ENCODE results near the gene LRBA. TPM values are rescaled to one million over a fixed set of nuclear protein-coding genes. Genes with fewer than 3 reads are reported as not detected.
"Not testable (repeated sequence)": the region's sequence is repeated elsewhere in the genome, so short reads cannot be mapped to it uniquely, and the experiment has no call there.

Gene LRBA
- polyA plus RNA-seq, 3 donors from 2014 or later = 18.1 to 25.3 (median 19.6) TPM

DNA sequence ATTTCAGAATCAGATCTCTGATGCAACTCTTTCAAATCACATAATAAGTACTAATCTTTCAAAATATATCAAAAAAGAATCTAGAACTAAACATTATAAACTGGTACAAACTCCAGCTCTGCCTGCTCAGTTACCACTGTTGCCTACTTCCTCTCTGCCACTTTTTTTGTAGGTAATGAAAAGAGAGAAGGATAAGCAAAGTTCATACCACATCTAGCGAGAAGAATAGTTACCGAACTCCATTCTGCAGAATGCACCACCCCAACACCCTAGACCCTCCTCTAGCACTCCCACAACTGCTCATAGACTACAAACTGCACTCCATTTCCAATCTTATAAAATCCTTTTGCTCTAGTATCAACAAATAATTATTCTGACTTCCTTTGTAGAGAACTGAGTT is 19.7 kb upstream of the LRBA start:
- Mint-ChIP-seq H3K27me3 (ENCODE audit: low read depth in 3 of 3) (peaks cover 1 to 11% (median 9%) of the 10 kb centered on the region in 3 donors), H3K27ac (no peak overlapping the region), H3K9me3 (no peaks in the 10 kb centered on the region), H3K4me1 (peaks cover 6 to 9% of the 10 kb centered on the region in 2 donors), H3K36me3 (peaks cover 0 to 3% (median 0%) of the 10 kb centered on the region in 3 donors), H3K4me3 (no peak overlapping the region)
- no peak for DNase-seq

DNA sequence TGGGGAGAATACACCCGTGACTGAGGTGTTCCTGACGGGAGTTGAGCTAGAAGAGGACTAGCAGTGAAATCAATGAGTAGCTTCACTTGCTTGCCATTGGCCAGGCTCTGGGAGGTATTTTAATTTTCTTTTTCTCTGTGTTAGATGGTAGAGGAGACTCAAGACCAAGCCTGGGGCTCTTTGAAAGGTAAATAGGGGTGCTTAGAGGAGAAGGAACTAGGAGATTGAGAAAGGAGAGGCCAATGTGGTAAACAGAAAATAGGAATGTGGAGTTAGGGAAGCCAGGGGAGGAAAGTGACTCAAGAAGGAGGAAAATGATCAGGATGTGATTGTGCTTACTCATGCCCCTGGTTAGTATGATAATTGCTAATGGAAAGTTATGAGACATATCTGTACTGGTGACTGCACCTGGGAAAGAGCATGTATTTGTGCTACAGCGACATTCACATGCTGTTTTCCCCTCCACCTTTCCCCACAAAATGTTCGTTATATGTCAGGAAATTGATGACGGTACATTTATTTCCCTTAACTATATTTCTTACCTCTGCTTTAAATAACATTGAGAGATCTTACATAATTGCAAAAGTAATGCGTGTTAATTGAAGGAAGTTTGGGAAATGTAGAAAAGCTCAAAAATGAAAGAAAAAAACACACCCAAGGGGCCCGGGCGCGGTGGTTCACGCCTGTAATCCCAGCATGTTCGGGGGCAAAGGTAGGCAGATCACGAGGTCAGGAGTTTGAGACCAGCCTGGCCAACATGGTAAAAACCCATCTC is 16.9 kb upstream of the LRBA start:
- Mint-ChIP-seq H3K27me3 (ENCODE audit: low read depth in 3 of 3) (peaks cover 1 to 11% (median 8%) of the 10 kb centered on the region in 3 donors), H3K9me3 (no peaks in the 10 kb centered on the region), H3K36me3 (peaks cover 0 to 3% (median 0%) of the 10 kb centered on the region in 3 donors), H3K4me3 (peak overlapping the region in 4 of 5 donors; percentile 5 to 53 (median 32)), H3K27ac (no peak overlapping the region), H3K4me1 (peaks cover 6 to 9% of the 10 kb centered on the region in 2 donors)
- no peak for DNase-seq

DNA sequence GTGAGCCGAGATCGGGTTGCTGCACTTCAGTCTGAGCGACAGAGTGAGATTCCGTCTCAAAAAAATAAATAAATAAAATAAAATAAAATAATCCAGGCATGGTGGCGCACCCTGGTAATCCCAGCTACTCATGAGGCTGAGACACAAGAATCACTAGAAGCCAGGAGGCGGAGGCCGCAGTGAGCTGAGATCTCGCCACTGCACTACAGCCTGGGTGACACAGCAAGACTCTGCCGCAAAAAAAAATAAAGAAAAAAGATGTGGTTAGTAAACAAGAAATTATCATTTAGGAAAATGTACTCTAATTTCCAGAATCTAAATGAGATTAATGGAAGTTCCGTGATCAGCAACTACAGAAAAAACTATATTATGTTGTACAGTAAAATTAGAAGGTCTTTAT is 14.5 kb upstream of the LRBA start:
- no peak for DNase-seq
- peaks cover 1 to 15% (median 8%) of the 10 kb centered on the region in 3 donors for H3K27me3 Mint-ChIP-seq (ENCODE audit: low read depth in 3 of 3)

DNA sequence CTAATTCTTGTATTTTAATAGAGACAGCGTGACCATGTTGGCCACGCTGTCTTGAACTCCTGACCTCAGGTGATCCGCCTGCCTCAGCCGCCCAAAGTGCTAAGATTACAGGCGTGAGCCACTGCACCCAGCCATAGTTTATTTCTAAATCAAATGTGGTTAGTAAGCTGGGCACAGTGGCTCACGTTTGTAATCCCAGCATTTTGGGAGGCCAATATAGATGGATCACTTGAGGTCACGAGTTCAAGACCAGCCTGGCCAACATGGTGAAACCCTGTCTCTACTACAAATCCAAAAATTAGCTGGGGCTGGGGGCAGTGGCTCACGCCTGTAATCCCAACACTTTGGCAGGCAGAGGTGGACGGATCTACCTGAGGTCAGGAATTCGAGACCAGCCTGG is 13.9 kb upstream of the LRBA start:
- H3K4me1 Mint-ChIP-seq, DNase-seq, H3K36me3 Mint-ChIP-seq, H3K4me3 Mint-ChIP-seq, H3K27ac Mint-ChIP-seq, H3K9me3 Mint-ChIP-seq: not testable (repeated sequence)
- H3K27me3 Mint-ChIP-seq (ENCODE audit: low read depth in 3 of 3) = peaks cover 0 to 15% (median 8%) of the 10 kb centered on the region in 3 donors

More for the DNA sequence above, 14.5 kb upstream of the LRBA start:
- Mint-ChIP-seq H3K36me3 (peaks cover 0 to 3% (median 0%) of the 10 kb centered on the region in 3 donors), H3K4me3 (no peak overlapping the region), H3K9me3 (no peaks in the 10 kb centered on the region), H3K4me1 (peaks cover 6 to 9% of the 10 kb centered on the region in 2 donors), H3K27ac (no peak overlapping the region)

DNA sequence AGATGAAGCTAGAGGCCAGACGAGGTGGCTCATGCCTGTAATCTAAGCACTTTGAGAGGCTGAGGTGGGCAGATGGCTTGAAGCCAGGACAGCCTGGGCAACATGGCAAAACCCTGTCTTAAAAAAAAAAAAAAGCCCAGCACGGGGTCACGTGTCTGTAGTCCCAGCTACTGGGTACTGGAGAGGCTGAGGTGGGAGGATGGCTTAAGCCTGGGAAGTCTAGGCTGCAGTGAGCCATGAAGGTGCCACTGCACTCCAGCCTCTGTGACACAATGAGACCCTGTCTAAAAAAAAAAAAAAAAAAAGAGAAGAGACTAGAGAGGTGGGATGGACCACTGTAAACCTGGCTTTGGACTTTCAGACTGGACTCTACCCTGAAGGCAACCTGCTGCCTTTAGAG is 10.7 kb upstream of the LRBA start:
- Mint-ChIP-seq H3K27me3 (ENCODE audit: low read depth in 3 of 3) (peaks cover 0 to 5% (median 5%) of the 10 kb centered on the region in 3 donors), H3K27ac (no peak overlapping the region), H3K4me1 (no peaks in the 10 kb centered on the region), H3K36me3 (peaks cover 0 to 3% (median 0%) of the 10 kb centered on the region in 3 donors), H3K4me3 (no peak overlapping the region), H3K9me3 (no peaks in the 10 kb centered on the region)
- DNase-seq = no peak

DNA sequence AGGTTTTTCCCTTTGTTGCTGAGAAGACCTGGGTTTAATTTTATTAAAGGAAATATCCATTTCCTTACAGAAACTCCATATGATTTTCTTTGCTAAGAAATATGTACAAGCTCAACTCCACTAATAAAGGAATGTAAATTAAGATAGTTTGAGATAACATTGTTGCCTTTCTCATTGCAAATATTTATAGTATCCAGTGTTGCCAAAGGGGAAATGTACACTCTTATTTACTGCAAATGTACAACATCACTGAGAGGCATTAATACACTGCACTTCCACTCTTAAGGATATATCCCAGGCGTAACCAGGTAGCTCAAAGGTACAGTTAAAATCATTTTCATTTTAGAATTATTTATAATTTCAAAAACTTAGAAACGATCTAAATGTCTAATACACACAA is 7.5 kb upstream of the LRBA start:
- H3K9me3 Mint-ChIP-seq = no peaks in the 10 kb centered on the region
- no peak overlapping the region for H3K4me3 Mint-ChIP-seq
- no peaks in the 10 kb centered on the region for H3K4me1 Mint-ChIP-seq

DNA sequence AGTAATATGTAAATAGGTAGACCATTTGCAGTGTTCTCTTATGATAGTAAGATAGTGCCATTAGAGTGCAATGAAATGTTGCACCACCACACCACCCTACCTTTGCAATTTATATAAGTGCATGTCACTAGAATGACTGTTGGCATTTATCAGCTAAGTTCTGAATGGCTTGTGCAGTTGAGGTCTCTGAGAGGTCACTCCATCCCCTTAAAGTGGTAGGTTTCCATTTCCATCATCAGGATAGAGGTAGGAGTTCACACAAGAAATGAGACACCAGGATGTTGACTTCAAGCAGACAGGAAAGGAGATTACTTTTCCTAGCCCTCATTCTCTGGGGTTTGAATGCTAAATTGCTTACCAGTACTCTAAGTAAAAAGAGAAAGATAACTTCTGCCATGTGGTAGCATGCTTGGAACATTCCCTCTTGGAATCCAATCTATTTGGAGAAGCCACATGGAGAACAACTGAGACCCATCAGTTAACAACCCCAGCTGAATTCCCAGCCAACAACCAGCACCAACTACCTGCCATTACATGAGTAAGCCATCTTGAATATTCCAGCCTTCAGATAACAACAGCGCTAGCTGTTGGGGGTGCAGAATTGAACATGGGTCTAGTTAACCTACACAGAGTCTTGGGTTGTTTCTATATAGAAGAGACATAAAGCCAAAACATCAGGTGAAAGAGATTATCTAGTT is 6.7 kb upstream of the LRBA start:
- peaks cover under 1% of the 10 kb centered on the region in 2 donors for H3K4me1 Mint-ChIP-seq
- no peak for DNase-seq
- H3K36me3 Mint-ChIP-seq = no peaks in the 10 kb centered on the region
- no peak overlapping the region for H3K27ac Mint-ChIP-seq
- H3K4me3 Mint-ChIP-seq = no peak overlapping the region
- H3K9me3 Mint-ChIP-seq = no peaks in the 10 kb centered on the region
- H3K27me3 Mint-ChIP-seq (ENCODE audit: low read depth in 3 of 3) = peaks cover 3 to 6% (median 5%) of the 10 kb centered on the region in 3 donors

More for the DNA sequence above, 7.5 kb upstream of the LRBA start:
- no peak for DNase-seq
- peaks cover 3 to 6% (median 5%) of the 10 kb centered on the region in 3 donors for H3K27me3 Mint-ChIP-seq (ENCODE audit: low read depth in 3 of 3)
- no peak overlapping the region for H3K27ac Mint-ChIP-seq
- no peaks in the 10 kb centered on the region for H3K36me3 Mint-ChIP-seq

DNA sequence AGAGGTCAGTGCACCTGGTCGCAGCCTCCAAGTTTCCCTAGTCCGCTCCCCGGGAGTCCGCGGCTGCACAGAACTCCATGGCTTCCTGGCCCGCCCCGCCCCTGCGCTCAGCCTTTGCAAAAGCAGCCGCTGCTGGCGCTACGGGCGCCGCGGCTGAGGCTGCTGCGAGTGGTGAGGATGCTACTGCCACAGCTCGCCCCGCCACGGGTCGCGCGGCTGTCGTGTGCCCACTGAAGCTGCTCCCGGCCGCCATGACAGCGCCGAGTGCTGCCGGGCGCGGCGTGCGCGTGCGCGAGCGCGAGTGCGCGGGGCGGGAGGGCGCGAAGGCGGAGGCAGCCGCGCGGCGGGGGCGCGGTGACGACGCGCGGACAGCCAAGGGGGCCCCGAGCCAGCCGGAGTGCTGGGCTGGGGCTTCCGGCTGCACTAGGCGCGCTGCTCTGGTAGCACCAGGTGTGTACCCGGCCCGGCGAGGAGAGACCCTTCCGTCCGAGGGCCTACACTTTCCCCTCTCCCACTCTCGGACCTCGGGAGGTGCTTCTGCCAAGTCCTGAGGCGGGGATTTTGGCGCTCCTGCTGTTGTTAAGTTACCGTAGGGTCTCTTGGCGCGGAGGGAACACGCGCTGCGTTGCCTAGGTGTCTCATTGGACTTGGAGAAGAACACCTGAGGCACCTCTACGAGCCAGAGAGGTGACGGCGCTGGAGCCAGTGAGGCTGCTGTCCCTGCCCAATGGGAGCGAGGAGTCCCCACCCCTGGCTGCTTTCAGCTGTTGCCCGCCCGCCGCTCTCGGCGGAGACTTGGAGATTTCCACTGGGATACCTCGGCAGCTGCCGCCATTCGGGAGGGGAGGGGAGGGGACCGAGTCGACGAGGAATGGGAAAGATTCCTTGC is 619 bp upstream of the LRBA start:
- H3K27me3 Mint-ChIP-seq (ENCODE audit: low read depth in 3 of 3) = peaks cover 0 to 11% (median 4%) of the 10 kb centered on the region in 3 donors

DNA sequence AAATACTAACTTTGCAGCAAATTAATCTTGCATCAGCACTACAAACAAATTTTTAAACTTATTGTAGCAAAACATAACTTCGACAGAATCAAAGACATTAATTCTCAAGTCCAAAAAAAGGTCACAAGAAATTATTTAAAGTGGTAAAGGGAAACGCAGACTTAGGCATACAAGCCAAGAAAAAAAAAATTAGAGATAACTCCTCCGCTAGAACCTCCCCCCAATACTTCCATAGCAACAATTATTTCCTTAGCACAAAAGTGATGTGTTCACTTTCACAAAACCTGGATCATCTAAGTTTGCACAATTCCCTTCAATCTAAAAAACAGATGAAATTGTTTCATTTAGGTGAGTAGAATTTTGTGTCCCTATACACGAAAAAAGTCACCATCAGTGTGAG is 1.1 kb downstream of the LRBA start:
- H3K36me3 Mint-ChIP-seq = no peaks in the 10 kb centered on the region
- H3K4me3 Mint-ChIP-seq = peak overlapping the region; percentile 98 to 100 (median 100)
- H3K9me3 Mint-ChIP-seq = no peaks in the 10 kb centered on the region
- H3K27ac Mint-ChIP-seq = peak overlapping the region; percentile 95 to 99 (median 97)
- H3K4me1 Mint-ChIP-seq = peaks cover 39 to 44% of the 10 kb centered on the region in 2 donors
- DNase-seq = no peak
- peaks cover 0 to 9% (median 2%) of the 10 kb centered on the region in 3 donors for H3K27me3 Mint-ChIP-seq (ENCODE audit: low read depth in 3 of 3)

More for the DNA sequence above, 619 bp upstream of the LRBA start:
- Mint-ChIP-seq H3K27ac (peak overlapping the region; percentile 95 to 99 (median 97)), H3K4me3 (peak overlapping the region; percentile 98 to 100 (median 100)), H3K9me3 (no peaks in the 10 kb centered on the region), H3K36me3 (no peaks in the 10 kb centered on the region), H3K4me1 (peaks cover 39% of the 10 kb centered on the region in 2 donors)
- DNase-seq = peak; percentile 85 to 88 (median 87)

DNA sequence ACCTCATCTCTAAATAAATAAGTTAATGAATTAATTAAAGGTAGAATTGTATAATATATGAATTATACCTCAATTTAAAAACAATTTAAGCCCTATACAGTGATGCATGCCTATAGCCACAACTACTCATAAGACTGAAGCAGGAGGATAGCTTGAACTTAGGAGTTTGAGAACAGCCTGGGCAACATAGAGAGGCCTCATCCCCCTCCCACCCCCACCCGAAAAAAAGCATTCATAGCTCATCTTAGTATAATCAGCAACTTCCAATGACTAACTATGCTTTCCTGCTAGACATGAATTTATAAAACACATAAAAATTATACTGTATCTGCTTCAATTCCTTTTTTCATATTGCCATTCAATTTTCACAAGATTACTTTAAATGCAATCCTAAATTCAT is 1.6 kb downstream of the LRBA start:
- Mint-ChIP-seq H3K27ac (peak overlapping the region in 4 of 6 donors; percentile 95 to 97 (median 96)), H3K4me1 (peaks cover 39 to 44% of the 10 kb centered on the region in 2 donors), H3K36me3 (no peaks in the 10 kb centered on the region), H3K27me3 (ENCODE audit: low read depth in 3 of 3) (peaks cover 0 to 9% (median 2%) of the 10 kb centered on the region in 3 donors), H3K4me3 (peak overlapping the region; percentile 98 to 100 (median 100)), H3K9me3 (no peaks in the 10 kb centered on the region)
- no peak for DNase-seq

DNA sequence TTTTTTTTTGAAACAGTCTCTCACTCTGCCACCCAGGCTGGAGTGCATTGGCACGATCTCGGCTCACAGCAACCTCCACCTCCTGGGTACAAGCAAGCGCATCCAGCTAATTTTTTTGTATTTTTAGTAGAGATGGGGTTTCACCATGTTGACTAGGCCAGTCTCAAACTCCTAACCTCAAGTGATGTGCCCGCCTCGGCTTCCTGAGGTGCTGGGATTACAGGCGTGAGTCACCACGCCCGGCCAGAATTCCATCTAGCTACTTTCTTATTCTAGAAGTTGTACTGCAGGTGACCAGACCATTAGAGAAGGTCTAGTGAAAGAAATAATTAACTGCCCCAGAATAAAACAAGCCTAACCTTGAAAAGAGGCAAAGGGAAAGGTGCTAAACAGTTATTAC is 2.3 kb downstream of the LRBA start:
- Mint-ChIP-seq H3K27me3 (ENCODE audit: low read depth in 3 of 3) (peaks cover 0 to 9% (median 2%) of the 10 kb centered on the region in 3 donors), H3K36me3 (peaks cover 0 to 1% (median 0%) of the 10 kb centered on the region in 3 donors), H3K9me3 (no peaks in the 10 kb centered on the region), H3K4me3 (peak overlapping the region; percentile 63 to 100 (median 98)), H3K27ac (peak overlapping the region in 5 of 6 donors; percentile 5 to 82 (median 37)), H3K4me1 (peaks cover 44 to 47% of the 10 kb centered on the region in 2 donors)
- DNase-seq = no peak

DNA sequence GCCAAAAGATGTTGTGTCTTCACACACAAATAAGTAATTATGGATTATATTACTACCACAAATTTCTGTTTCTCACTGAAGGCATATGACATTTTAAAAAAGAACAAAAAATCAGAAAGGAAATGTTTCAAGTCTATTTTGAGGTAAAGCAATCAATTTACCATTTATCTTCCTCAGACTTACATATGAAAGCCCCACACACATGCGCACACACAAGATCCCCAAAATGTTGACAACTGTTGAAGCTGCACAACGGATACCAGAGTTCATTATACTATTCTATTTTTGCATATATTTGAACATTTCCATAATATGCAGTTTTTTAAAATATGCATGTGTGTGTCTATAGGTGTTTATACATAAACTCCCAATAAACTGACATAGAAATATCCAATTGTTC is 2.7 kb downstream of the LRBA start:
- peaks cover 46 to 52% of the 10 kb centered on the region in 2 donors for H3K4me1 Mint-ChIP-seq
- H3K36me3 Mint-ChIP-seq = peaks cover 0 to 6% (median 0%) of the 10 kb centered on the region in 3 donors
- DNase-seq = no peak
- peaks cover 0 to 9% (median 2%) of the 10 kb centered on the region in 3 donors for H3K27me3 Mint-ChIP-seq (ENCODE audit: low read depth in 3 of 3)
- peak overlapping the region in 3 of 6 donors; percentile 2 to 34 (median 33) for H3K27ac Mint-ChIP-seq
- peak overlapping the region; percentile 44 to 98 (median 65) for H3K4me3 Mint-ChIP-seq
- H3K9me3 Mint-ChIP-seq = no peaks in the 10 kb centered on the region

DNA sequence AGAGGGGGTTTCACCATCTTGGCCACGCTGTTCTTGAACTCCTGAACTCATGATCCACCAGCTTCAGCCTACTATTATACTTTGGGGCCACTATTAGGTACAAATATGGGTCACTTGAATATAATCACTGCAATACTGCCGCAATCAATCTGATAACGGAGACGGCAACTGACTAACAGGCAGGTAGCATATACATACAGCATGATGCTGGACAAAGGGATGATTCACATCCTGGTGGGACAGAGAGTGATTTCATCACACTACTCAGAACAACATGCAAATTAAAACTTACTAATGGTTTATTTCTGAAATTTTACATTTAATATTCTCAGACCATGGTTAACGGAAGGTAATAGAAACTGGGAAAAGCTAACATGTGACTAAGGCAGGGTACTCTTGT is 10.9 kb downstream of the LRBA start:
- Mint-ChIP-seq H3K4me1 (peaks cover 39 to 61% of the 10 kb centered on the region in 2 donors), H3K9me3 (no peaks in the 10 kb centered on the region), H3K4me3 (no peak overlapping the region), H3K36me3 (peaks cover 3 to 6% (median 4%) of the 10 kb centered on the region in 3 donors), H3K27ac (no peak overlapping the region), H3K27me3 (ENCODE audit: low read depth in 3 of 3) (peaks cover 0 to 3% (median 0%) of the 10 kb centered on the region in 3 donors)
- no peak for DNase-seq

Measured in immature natural killer cell (primary cell).